Gastrocnemius medialis (tissue), 4 donors: ENCODE results near the gene DDIT3.

Source experiments
- POLR2A ChIP-seq, 2 donors: fragments of 450-650 bp; IDR thresholded peaks; one replicate each; pipeline ENCODE4 v1.6.1; 2017; ENCODE audit warnings: antibody characterized with exemption in 2 of 2, mild to moderate bottlenecking in 2 of 2, moderate library complexity in 2 of 2
- TF ChIP-seq, protein P1 (sequence below), 5 experiments: fragments of 450-650 bp in 3 of 5; fragments of 200-600 bp in 2 of 5; sonication (generic) in 2 of 5; IDR thresholded peaks in 4 of 5; conservative IDR thresholded peaks in 1 of 5; 1 replicate in 4 of 5; 2 replicates in 1 of 5; pipeline ENCODE4 v1.5.1; 2016 to 2019; ENCODE audit warnings: antibody characterized with exemption in 5 of 5, mild to moderate bottlenecking in 3 of 5, moderate library complexity in 3 of 5

GRCh38 chr12:57551637-57552305 lies 31.5 kb upstream of the DDIT3 start:
- no peak for TF ChIP-seq POLR2A (IDR thresholded peaks at IDR 0.05)
- TF ChIP-seq, protein P1, sequence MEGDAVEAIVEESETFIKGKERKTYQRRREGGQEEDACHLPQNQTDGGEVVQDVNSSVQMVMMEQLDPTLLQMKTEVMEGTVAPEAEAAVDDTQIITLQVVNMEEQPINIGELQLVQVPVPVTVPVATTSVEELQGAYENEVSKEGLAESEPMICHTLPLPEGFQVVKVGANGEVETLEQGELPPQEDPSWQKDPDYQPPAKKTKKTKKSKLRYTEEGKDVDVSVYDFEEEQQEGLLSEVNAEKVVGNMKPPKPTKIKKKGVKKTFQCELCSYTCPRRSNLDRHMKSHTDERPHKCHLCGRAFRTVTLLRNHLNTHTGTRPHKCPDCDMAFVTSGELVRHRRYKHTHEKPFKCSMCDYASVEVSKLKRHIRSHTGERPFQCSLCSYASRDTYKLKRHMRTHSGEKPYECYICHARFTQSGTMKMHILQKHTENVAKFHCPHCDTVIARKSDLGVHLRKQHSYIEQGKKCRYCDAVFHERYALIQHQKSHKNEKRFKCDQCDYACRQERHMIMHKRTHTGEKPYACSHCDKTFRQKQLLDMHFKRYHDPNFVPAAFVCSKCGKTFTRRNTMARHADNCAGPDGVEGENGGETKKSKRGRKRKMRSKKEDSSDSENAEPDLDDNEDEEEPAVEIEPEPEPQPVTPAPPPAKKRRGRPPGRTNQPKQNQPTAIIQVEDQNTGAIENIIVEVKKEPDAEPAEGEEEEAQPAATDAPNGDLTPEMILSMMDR (IDR thresholded peaks at IDR 0.05 in 4 of 5, conservative IDR thresholded peaks at IDR 0.05 in 1 of 5), result no peak
